ENCODE data around the gene PUS7.

GRCh38 chr7:105448181-105448580, 73.9 kb downstream of the PUS7 start:
- TF ChIP-seq CTCF (IDR thresholded peaks at IDR 0.05) (no peak), ZFX (IDR thresholded peaks at IDR 0.05; ENCODE audit: borderline replicate concordance) (no peak)
